GM21619 (cell line): ENCODE results near the gene ATP6V0E1.

Source experiments
- ATAC-seq: cut with Tn5 transposase; IDR thresholded peaks from one replicate; pipeline ENCODE4 v1.9.1; 2021; ENCODE audit not compliant: unreplicated experiment

The ATP6V0E1 gene

GRCh38 chr5:172956228-172956627 lies 27.3 kb upstream of the ATP6V0E1 start:
- no peak for ATAC-seq

DNA sequence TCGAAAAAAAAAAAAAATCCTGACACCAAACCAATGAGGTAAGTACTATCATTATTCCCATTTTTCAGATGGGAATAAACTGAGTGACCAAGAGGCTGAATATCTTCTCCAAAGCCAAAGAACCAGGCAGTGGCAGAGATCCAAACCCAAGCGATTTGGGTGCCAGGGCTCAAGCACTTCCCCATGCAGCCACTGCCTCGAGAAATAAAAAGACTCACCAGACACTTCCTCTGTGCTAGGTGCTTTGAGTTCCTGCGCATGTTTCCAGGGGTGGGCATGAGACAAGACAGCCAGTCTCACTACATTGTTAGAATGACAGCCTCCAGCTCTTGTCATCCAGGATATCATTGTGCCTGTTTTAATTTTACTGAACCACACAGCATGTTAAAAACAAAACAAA lies 26.6 kb upstream of the ATP6V0E1 start:
- no peak for ATAC-seq

GRCh38 chr5:172957458-172957857 lies 26.1 kb upstream of the ATP6V0E1 start:
- no peak for ATAC-seq

- ATAC-seq = peak; percentile 64
These were observed 25.1 kb upstream of the ATP6V0E1 start for GRCh38 chr5:172958331-172959046.

- no peak for ATAC-seq
These were observed 23.5 kb upstream of the ATP6V0E1 start for GRCh38 chr5:172959824-172960799.

GRCh38 chr5:172969921-172970320 lies 13.7 kb upstream of the ATP6V0E1 start:
- no peak for ATAC-seq

DNA sequence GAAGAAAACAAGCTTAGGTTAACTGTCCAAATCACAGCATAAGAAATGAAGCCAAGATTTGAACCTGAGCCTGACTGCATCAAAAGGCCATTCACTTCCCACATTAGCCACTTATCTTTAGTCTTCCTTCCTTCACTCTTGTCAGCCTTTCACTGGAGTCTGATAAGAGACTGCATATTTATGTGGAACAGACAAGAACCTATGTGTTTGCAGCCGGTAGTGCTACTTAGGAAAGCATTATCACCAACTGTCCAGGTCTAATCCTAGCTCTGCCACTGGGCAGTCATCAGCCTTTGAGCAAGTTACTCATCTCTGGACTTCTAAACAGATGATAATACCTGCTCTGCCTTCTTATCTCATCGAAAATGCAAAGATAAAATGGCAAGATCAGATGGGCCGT lies 12.1 kb upstream of the ATP6V0E1 start:
- ATAC-seq = no peak

DNA sequence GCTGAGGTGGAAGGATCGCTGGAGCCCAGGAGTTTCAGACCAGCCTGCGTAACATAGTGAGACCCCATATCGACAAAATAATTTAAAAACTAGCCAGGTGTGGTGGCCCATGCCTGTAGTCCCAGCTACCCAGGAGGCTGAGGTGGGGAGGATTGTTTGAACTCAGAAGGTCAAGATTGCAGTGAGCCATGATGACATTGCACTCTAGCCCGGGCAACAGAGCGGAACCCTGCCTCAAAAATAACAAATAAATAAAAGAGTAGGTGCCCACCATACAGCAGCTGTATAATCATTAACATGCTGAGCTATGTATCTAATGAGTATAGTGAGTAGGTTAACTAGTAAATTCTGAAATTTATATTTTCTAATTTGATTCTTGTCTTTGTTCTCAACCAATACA lies 11.0 kb upstream of the ATP6V0E1 start:
- ATAC-seq = no peak

GRCh38 chr5:172973127-172973916 lies 10.2 kb upstream of the ATP6V0E1 start:
- ATAC-seq = no peak

DNA sequence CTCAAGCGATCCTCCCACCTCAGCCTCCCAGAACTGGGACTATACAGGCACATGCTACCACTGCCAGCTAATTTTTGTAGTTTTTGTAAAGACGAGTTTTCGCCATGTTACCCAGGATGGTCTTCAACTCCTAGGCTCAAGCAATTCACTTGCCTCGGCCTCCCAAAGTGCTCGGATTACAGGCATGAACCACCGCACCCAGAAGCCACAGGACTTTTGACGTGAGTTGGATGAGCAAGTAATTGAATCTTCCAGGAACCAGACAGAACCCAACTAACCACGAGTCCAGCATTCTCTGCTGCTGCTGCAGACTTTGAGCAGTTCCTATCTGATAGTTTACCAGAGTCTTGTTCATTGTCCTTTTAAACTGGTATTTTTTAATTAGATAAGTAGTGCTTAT lies 9.6 kb upstream of the ATP6V0E1 start:
- no peak for ATAC-seq

GRCh38 chr5:172975289-172975688 lies 8.3 kb upstream of the ATP6V0E1 start:
- no peak for ATAC-seq

GRCh38 chr5:172979778-172980177 lies 3.8 kb upstream of the ATP6V0E1 start:
- no peak for ATAC-seq

- no peak for ATAC-seq
These were observed 1.6 kb upstream of the ATP6V0E1 start for GRCh38 chr5:172981931-172982330.

- peak; percentile 56 for ATAC-seq
These were observed 828 bp downstream of the ATP6V0E1 start for GRCh38 chr5:172984244-172984953.

DNA sequence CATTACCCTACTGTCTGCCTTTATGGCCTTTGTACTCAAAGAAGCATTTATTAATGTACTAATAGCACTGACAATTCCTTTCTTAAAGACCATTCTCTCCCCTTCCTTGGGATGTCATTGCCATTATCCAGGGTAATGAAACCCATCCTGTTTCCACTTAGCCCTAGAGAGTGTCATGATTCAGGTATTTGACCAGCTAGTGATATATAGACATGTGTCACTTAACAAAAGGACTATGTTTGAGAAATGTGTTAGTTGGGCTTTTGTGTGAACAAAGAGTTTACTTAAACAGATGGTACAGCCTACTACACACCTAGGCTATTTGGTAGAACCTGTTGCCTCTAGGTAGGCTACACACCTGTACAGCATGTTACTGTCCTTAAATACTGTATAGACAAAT lies 2.0 kb downstream of the ATP6V0E1 start:
- no peak for ATAC-seq

- no peak for ATAC-seq
These were observed 4.7 kb downstream of the ATP6V0E1 start for GRCh38 chr5:172988276-172988675.

- no peak for ATAC-seq
These were observed 7.2 kb downstream of the ATP6V0E1 start for GRCh38 chr5:172990776-172991175.

DNA sequence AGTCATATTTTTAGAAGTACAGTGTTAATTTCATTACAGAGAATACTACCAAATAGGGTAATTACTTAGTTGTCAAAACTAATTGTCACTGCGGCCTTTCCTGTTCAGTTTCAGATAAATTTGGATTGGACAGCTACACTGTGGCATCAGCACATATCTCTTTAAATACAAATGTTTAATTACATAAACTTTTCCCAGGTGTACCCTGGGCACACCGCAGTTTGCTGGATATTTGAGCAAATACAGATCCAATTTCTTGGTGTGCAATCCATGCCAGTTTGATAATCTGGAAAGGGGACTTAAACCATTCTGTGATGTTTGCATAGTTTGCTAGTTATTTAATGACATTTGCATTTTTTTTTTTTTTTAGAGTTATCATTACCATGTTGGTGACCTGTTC lies 10.8 kb downstream of the ATP6V0E1 start:
- no peak for ATAC-seq

- ATAC-seq = no peak
These were observed 15.9 kb downstream of the ATP6V0E1 start for GRCh38 chr5:172999372-172999973.

DNA sequence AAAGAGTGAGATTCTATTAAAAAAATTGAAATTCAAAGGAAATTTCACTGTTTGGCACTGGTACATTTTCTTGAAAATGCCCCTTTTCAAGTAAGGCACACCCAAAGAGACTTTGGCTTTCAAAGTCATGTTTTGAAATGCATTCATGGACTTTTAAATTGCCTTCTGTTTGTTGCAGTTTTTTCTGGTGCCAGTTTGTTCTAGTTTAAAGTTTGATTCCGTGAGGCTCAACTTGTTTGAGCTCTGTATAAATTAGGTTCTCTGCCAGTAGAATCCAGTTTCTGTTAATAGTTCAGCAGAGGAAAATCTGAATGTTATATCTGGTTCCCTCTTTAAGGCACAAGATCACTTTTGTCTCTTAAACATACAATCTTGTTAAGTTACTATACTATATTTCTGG lies 16.4 kb downstream of the ATP6V0E1 start:
- ATAC-seq = no peak
